K562 (cell line): Measurements from ENCODE around the gene RASGEF1C. TPM values are rescaled to one million over a fixed set of nuclear protein-coding genes. Genes with fewer than 3 reads are reported as not detected.

ENCODE experiments used
- ATAC-seq: fragments of 200-7000 bp; cut with Tn5 transposase; 3 replicates; pipeline ENCODE4 v1.9.1; 2020; ENCODE audit warnings: moderate library complexity
- BruUV-seq: library from RNA; stranded (reverse); fragments of 400-500 nt; replicated peaks from 2 replicates; lab custom pipeline; 2021; lab: Mats Ljungman, UMichigan
- CTCF ChIA-PET: fragments of 300-600 bp; formaldehyde crosslinking; extraction: SDS; loops from one replicate; lab custom pipeline; 2021; ENCODE audit warnings: low intra/inter-chr PET ratio; lab: Yijun Ruan, JAX
- POLR2A ChIA-PET: fragments of 300-600, 350-650 bp; sonication (Branson Sonifier 250); formaldehyde crosslinking; extraction: SDS; loops from one replicate; lab custom pipeline; 2021; ENCODE audit warnings: antibody characterized with exemption, inconsistent platforms; lab: Yijun Ruan, JAX
- DNase-seq, 4 experiments: peaks; one replicate each; pipeline versions ENCODE4 v3.0.0 to v3.0.0-alpha.2; 2011 to 2018; ENCODE audit warnings: low spot score in 3 of 4, mixed read lengths in 3 of 4; ENCODE audit errors: extremely low read depth in 1 of 4
- FAIRE-seq: peaks from 2 replicates; lab custom pipeline; 2011; peaks lifted over from hg19 to GRCh38; lab: Jason Lieb, UNC
- H2AFZ ChIP-seq: 2 replicates; pipeline ENCODE4 v1.6.0; 2011; ENCODE audit warnings: low read depth, low read length, control low read depth, inconsistent platforms
- H3K27ac ChIP-seq: fragments of 200-600 bp; 3 replicates; pipeline ENCODE4 v1.8.0; 2011; ENCODE audit warnings: low read depth, mild to moderate bottlenecking, control low read depth, inconsistent platforms, low read length, moderate library complexity, mixed read lengths; ENCODE audit errors: extremely low read depth
- H3K27me3 ChIP-seq, 2 experiments: fragments of 300-600 bp in 1 of 2; 2 replicates in 1 of 2; 3 replicates in 1 of 2; pipeline versions ENCODE4 v1.6.0 to v1.8.0; 2011; ENCODE audit warnings: inconsistent platforms in 2 of 2, low read length in 2 of 2, mild to moderate bottlenecking in 1 of 2, mixed read lengths in 1 of 2, moderate library complexity in 1 of 2; ENCODE audit not compliant: control insufficient read depth in 2 of 2, insufficient read depth in 2 of 2
- H3K36me3 ChIP-seq: fragments of 300-600 bp; 3 replicates; pipeline ENCODE4 v1.8.0; 2011; ENCODE audit warnings: mild to moderate bottlenecking, low read length, inconsistent platforms; ENCODE audit not compliant: control insufficient read depth, insufficient read depth
- H3K4me1 ChIP-seq, 2 experiments: fragments of 200-600 bp in 1 of 2; replicated peaks in 1 of 2; 2 replicates in 1 of 2; 3 replicates in 1 of 2; pipeline versions ENCODE4 v1.5.1 to v1.8.0; 2011; ENCODE audit warnings: inconsistent platforms in 2 of 2, low read length in 2 of 2, mild to moderate bottlenecking in 1 of 2, mixed read lengths in 1 of 2, moderate library complexity in 1 of 2; ENCODE audit not compliant: control insufficient read depth in 2 of 2, insufficient read depth in 2 of 2
- H3K4me2 ChIP-seq: 2 replicates; pipeline ENCODE4 v1.6.1; 2011; ENCODE audit warnings: low read length, control low read depth, inconsistent platforms, mixed read lengths; ENCODE audit not compliant: insufficient read depth
- H3K4me3 ChIP-seq: fragments of 200-600 bp; sonication (generic), shearing (Covaris generic); 2 replicates; pipeline ENCODE4 v1.5.1; 2016; ENCODE audit warnings: control low read depth, inconsistent platforms
- H3K79me2 ChIP-seq: fragments of 200-600 bp; 3 replicates; pipeline ENCODE4 v1.8.0; 2011; ENCODE audit warnings: low read length, inconsistent platforms; ENCODE audit not compliant: control insufficient read depth, insufficient read depth
- H3K9ac ChIP-seq, 2 experiments: 2 replicates each; pipeline versions ENCODE4 v1.6.0 to v1.6.1; 2011; ENCODE audit warnings: low read depth in 2 of 2, low read length in 2 of 2, control low read depth in 1 of 2, inconsistent platforms in 1 of 2, mild to moderate bottlenecking in 1 of 2, mixed read lengths in 1 of 2; ENCODE audit not compliant: insufficient read depth in 1 of 2
- H3K9me1 ChIP-seq: one replicate; pipeline ENCODE4 v1.6.0; 2011; ENCODE audit warnings: inconsistent platforms, mild to moderate bottlenecking, low read length, moderate library complexity; ENCODE audit not compliant: control insufficient read depth, insufficient read depth
- H3K9me3 ChIP-seq: replicated peaks from 2 replicates; pipeline ENCODE4 v1.5.1; 2011; ENCODE audit warnings: low read depth, low read length, inconsistent platforms; ENCODE audit not compliant: control insufficient read depth, insufficient read depth
- H4K20me1 ChIP-seq: replicated peaks from 2 replicates; pipeline ENCODE4 v1.6.1; 2011; ENCODE audit warnings: low read length, inconsistent platforms, mixed read lengths; ENCODE audit not compliant: control insufficient read depth, insufficient read depth
- CREB1 ChIP-seq, 2 experiments: sonication (generic) in 1 of 2; formaldehyde crosslinking in 1 of 2; IDR thresholded peaks; 2 replicates each; pipeline versions ENCODE4 v1.6.1 to v1.8.0; 2012 to 2022; ENCODE audit warnings: inconsistent platforms in 1 of 2, mild to moderate bottlenecking in 1 of 2, missing genetic modification reagents in 1 of 2, moderate library complexity in 1 of 2
- KDM1A ChIP-seq, 2 experiments: fragments of 450-650 bp; IDR thresholded peaks; 2 replicates each; pipeline ENCODE4 v1.6.1; 2016; ENCODE audit warnings: mild to moderate bottlenecking in 2 of 2
- RAD51 ChIP-seq: fragments of 450-650 bp; IDR thresholded peaks from 2 replicates; pipeline ENCODE4 v1.7.1; 2016; ENCODE audit warnings: low read depth, mild to moderate bottlenecking, borderline replicate concordance
- ZNF212 ChIP-seq: fragments of 450-650 bp; formaldehyde crosslinking; IDR thresholded peaks from 2 replicates; pipeline ENCODE4 v1.4.0; 2020; ENCODE audit warnings: mild to moderate bottlenecking
- WGBS: fragments of 100-300 bp; shearing (Covaris generic); methylation state at CpG from one replicate; pipeline ENCODE4 v1.1.6; 2016; ENCODE audit warnings: low coverage, mixed read lengths; ENCODE audit not compliant: insufficient coverage; ENCODE audit errors: missing lambda C conversion rate; 5-methylcytosine and 5-hydroxymethylcytosine counted together
- in situ Hi-C: fragments of 300-500 bp; cut with MboI; formaldehyde crosslinking; loops from 4 replicates; pipeline ENCODE4 v1.15.0; 2018; ENCODE audit warnings: inconsistent platforms, mixed read lengths
- intact Hi-C: fragments of 100-400 bp; cut with micrococcal nuclease; formaldehyde crosslinking; loops from 2 replicates; pipeline ENCODE4 v1.14.2; 2022
- polyA plus RNA-seq, 8 experiments: library from polyadenylated mRNA; depleted of rRNA in 4 of 8; stranded (reverse) in 5 of 8; unstranded in 3 of 8; fragments of >200 nt; fragmentation: Nextera tagmentation in 2 of 8; fragmentation: Illumina TruSeq in 1 of 8; extraction: Ambion mirVana in 2 of 8; extraction: Trizol in 1 of 8; gene quantifications; 2 replicates each; pipeline versions ENCODE4 v1.2.1 to v1.2.3, GENCODE V29; 2011 to 2014; ENCODE audit warnings: inconsistent platforms in 1 of 8, missing spikeins in 1 of 8
- total RNA-seq, 7 experiments: library from RNA; depleted of rRNA in 6 of 7; stranded (reverse); fragments of >200 nt in 6 of 7; fragmentation: Illumina TruSeq in 2 of 7; extraction: Trizol in 2 of 7; gene quantifications; 2 replicates each; pipeline versions ENCODE4 v1.2.1 to v1.2.3, GENCODE V29; 2011 to 2021; ENCODE audit warnings: low replicate concordance in 1 of 7

The RASGEF1C gene
- total and polyA plus RNA-seq, 9 of the 15 experiments (the other 6 are each of a cell fraction or from before 2014, with no cell fraction given) = 0.04 to 1.1 (median 0.21) TPM; not detected in 4

DNA sequence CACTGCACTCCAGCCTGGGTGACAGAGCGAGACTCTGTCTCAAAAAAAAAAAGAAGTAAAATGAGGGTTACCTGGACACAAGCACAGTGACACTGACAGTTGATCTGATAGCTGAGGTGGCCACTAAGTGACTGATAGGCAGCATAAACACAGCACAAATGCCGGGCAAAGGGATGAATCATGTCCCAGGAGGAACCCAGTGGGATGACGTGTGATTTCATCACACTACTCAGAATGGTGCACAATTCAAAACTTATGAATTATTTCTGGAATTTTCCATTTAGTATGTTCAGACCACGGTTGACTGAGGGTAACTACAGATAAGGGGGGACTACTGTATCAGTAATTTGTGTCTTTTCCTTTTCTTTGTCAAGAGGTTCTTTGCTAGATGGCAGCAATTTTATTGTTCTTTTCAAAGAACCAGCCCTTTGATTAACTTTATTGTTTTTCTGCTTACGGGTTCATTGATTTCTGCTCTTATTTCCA lies 103.1 kb downstream of the RASGEF1C start (continued):
- TF ChIP-seq CREB1 (IDR thresholded peaks at IDR 0.05) = no peak
- TF ChIP-seq CREB1 (CRISPR knock-in tag; IDR thresholded peaks at IDR 0.05) = peak; percentile 75; the same call in 1 of the 2 replicates
- TF ChIP-seq KDM1A (IDR thresholded peaks at IDR 0.05) = no peak
- TF ChIP-seq ZNF212 (CRISPR knock-in tag) = no peak

DNA sequence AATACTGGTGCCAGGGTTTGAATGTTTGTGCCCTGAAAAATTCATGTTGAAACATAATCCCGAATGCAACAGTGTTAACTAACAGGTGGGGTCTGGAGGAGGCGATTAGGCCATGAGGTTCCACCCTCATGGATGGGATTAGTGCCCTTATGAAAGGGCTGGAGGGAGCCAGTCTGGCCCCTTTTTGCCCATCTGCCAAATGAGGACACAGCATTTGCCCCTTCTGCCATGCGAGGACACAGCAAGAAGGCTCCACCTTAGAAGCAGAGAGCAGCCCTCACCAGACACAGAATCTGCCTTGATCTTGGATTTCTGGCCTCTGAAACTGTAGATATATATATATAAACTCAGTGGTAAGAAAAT lies 104.9 kb downstream of the RASGEF1C start:
- Histone ChIP-seq H3K9me1 (no peaks in the 10 kb centered on the region), H3K4me2 (no peak overlapping the region), H3K4me1 (peaks cover 0 to 16% of the 10 kb centered on the region in 2 experiments; a peak in 3 of 5 replicates), H3K9me3 (no peaks in the 10 kb centered on the region; the same call in 1 of the 2 replicates), H3K27ac (no peak overlapping the region), H3K36me3 (no peaks in the 10 kb centered on the region), H3K79me2 (no peaks in the 10 kb centered on the region), H4K20me1 (no peaks in the 10 kb centered on the region), H3K9ac (no peak overlapping the region), H3K27me3 (no peaks in the 10 kb centered on the region), H2AFZ (no peak overlapping the region), H3K4me3 (no peak overlapping the region)
- 47% methylated on average over 3 of the region's 3 CpGs for WGBS
- CTCF ChIA-PET = no interaction called here
- POLR2A ChIA-PET = no interaction called here
- FAIRE-seq (no peak), ATAC-seq (no peak), DNase-seq (no peak)
- intact Hi-C loops = no loop called here
- BruUV-seq = no TSS peak
- in situ Hi-C loops = no loop called here
- no peak for TF ChIP-seq RAD51
